ENCODE results near the gene CCDC33. TPM values are rescaled to one million over a fixed set of nuclear protein-coding genes. Genes with fewer than 3 reads are reported as not detected.

The CCDC33 gene
- total and polyA plus RNA-seq, 5 donors from 2014 or later: not detected

GRCh38 chr15:74283368-74283767 is 47.2 kb downstream of the CCDC33 start:
- Mint-ChIP-seq H3K9me3 (peaks cover 0 to 1% (median 0%) of the 10 kb centered on the region in 7 donors), H3K4me1 (no peaks in the 10 kb centered on the region), H3K27me3 (peaks cover 20% of the 10 kb centered on the region), H3K4me3 (no peak overlapping the region), H3K27ac (no peak overlapping the region), H3K36me3 (no peaks in the 10 kb centered on the region)
- Histone ChIP-seq H3K9me3 (ENCODE audit: control insufficient read depth in 2 of 2, low read length in 2 of 2) (no peaks in the 10 kb centered on the region), H3K27ac (ENCODE audit: insufficient read depth, low read length, poor library complexity, severe bottlenecking) (no peak overlapping the region), H3K27me3 (ENCODE audit: control insufficient read depth, insufficient read depth, low read length) (peaks cover 3% of the 10 kb centered on the region), H3K36me3 (ENCODE audit: control insufficient read depth, insufficient read depth, low read length) (no peaks in the 10 kb centered on the region), H3K4me3 (ENCODE audit: low read depth, low read length) (no peak overlapping the region), H3K4me1 (ENCODE audit: control insufficient read depth, insufficient read depth, low read length, poor library complexity, severe bottlenecking) (no peaks in the 10 kb centered on the region)
- ATAC-seq (ENCODE audit: low read depth in 2 of 2) (no peak), DNase-seq (no peak)

- no peaks in the 10 kb centered on the region for H3K36me3 Mint-ChIP-seq
Observed at GRCh38 chr15:74289671-74290070, 53.5 kb downstream of the CCDC33 start.

DNA sequence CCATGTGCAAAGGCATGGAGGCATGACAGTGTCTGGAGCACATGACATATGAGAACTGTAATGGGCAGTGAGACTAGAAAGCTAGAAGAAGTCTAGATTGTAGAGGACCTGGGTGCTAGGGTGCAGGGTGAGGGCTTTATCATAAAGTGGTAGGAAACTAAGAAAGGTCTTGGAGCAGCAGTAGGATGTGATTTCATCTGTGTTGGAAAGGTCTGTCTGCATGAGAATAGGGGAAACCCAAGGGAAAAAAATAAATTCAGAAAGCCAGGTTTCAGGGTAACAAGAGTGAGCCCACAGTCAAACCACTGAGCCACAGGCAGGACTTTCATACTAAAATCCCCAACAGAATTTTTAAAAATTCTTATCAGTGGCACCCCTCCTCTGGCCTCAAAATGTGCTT is 54.5 kb downstream of the CCDC33 start:
- Mint-ChIP-seq H3K4me3 (no peak overlapping the region), H3K36me3 (no peaks in the 10 kb centered on the region), H3K4me1 (peaks cover 0 to 6% (median 1%) of the 10 kb centered on the region in 4 donors), H3K9me3 (peaks cover 0 to 7% (median 0%) of the 10 kb centered on the region in 7 donors), H3K27me3 (peaks cover 12% of the 10 kb centered on the region), H3K27ac (no peak overlapping the region)
- no peak for DNase-seq
- Histone ChIP-seq H3K9me3 (ENCODE audit: control insufficient read depth in 2 of 2, low read length in 2 of 2) (peaks cover 0 to 5% of the 10 kb centered on the region in 2 experiments), H3K4me1 (ENCODE audit: control insufficient read depth, insufficient read depth, low read length, poor library complexity, severe bottlenecking) (no peaks in the 10 kb centered on the region), H3K27ac (ENCODE audit: insufficient read depth, low read length, poor library complexity, severe bottlenecking) (no peak overlapping the region), H3K27me3 (ENCODE audit: control insufficient read depth, insufficient read depth, low read length) (peaks cover 4% of the 10 kb centered on the region), H3K4me3 (ENCODE audit: low read depth, low read length) (no peak overlapping the region), H3K36me3 (ENCODE audit: control insufficient read depth, insufficient read depth, low read length) (no peaks in the 10 kb centered on the region)
- no peak for ATAC-seq (ENCODE audit: low read depth in 2 of 2)

More at GRCh38 chr15:74289671-74290070, 53.5 kb downstream of the CCDC33 start:
- H3K4me1 ChIP-seq (ENCODE audit: control insufficient read depth, insufficient read depth, low read length, poor library complexity, severe bottlenecking): no peaks in the 10 kb centered on the region
- H3K9me3 ChIP-seq (ENCODE audit: control insufficient read depth in 2 of 2, low read length in 2 of 2): peaks cover 0 to 5% of the 10 kb centered on the region in 2 experiments
- Mint-ChIP-seq H3K4me3 (no peak overlapping the region), H3K4me1 (peaks cover 0 to 6% (median 1%) of the 10 kb centered on the region in 4 donors), H3K9me3 (peaks cover 0 to 3% (median 0%) of the 10 kb centered on the region in 7 donors), H3K27me3 (peaks cover 12% of the 10 kb centered on the region), H3K27ac (no peak overlapping the region)
- H3K27ac ChIP-seq (ENCODE audit: insufficient read depth, low read length, poor library complexity, severe bottlenecking): no peak overlapping the region
- H3K27me3 ChIP-seq (ENCODE audit: control insufficient read depth, insufficient read depth, low read length): peaks cover 4% of the 10 kb centered on the region
- no peaks in the 10 kb centered on the region for H3K36me3 ChIP-seq (ENCODE audit: control insufficient read depth, insufficient read depth, low read length)
- no peak for ATAC-seq (ENCODE audit: low read depth in 2 of 2)
- H3K4me3 ChIP-seq (ENCODE audit: low read depth, low read length): no peak overlapping the region
- no peak for DNase-seq

DNA sequence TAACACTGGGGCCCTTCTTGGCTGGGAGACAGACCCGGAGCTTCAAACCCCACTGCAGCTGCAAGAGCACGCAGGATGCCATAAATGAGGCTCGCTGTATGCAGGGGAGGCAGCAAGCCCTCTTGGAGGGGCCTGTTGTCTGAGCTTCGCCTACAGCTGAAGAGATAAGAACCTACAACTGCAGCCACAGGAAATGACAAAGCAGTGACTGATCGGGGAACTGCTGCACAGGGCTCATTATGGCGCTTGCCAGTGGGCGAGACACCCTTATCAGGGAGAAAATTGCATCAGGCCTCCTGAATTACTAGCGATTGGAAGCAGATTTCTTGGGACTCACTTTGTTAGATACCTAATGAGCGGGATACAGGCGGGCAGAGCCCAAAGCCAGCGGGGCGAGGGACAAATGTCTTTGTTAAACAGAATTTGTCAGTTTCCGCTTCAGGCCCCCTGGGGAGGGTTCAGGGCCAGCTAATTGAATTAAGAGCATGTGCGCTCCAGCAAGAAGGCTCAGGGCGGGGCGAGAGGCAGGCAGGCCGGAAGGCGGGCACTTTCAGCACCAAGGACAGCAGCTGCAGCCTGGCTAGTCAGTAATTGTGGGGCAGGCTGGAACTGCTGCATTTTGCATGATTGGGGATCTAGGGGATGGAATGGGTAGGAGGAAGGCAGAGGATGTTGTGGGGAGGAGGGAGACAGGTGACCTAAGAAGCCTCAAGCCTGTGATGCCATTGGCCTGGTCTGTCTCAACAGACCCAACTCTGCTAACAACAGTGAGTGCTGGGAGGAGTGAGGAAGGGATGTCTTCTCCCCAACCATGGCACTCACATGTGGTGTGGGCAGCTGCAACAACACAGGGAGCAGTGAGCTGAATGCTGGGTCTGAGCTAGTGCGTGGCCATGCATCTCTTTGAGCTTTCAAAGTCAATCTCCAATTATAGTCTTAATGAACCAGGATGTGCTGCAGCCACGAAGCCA is 55.3 kb downstream of the CCDC33 start:
- H3K27ac Mint-ChIP-seq: no peak overlapping the region
- H3K27ac ChIP-seq (ENCODE audit: insufficient read depth, low read length, poor library complexity, severe bottlenecking): no peak overlapping the region
- peaks cover 0 to 6% (median 1%) of the 10 kb centered on the region in 4 donors for H3K4me1 Mint-ChIP-seq
- peaks cover 0 to 5% (median 0%) of the 10 kb centered on the region in 7 donors for H3K9me3 Mint-ChIP-seq
- H3K36me3 Mint-ChIP-seq: no peaks in the 10 kb centered on the region
- no peak overlapping the region for H3K4me3 ChIP-seq (ENCODE audit: low read depth, low read length)
- H3K27me3 ChIP-seq (ENCODE audit: control insufficient read depth, insufficient read depth, low read length): peaks cover 4% of the 10 kb centered on the region
- H3K4me3 Mint-ChIP-seq: peak overlapping the region in 1 of 4 donors; percentile 29
- H3K4me1 ChIP-seq (ENCODE audit: control insufficient read depth, insufficient read depth, low read length, poor library complexity, severe bottlenecking): no peaks in the 10 kb centered on the region
- H3K9me3 ChIP-seq (ENCODE audit: control insufficient read depth in 2 of 2, low read length in 2 of 2): peaks cover 0 to 5% of the 10 kb centered on the region in 2 experiments
- ATAC-seq (ENCODE audit: low read depth in 2 of 2) (peak in 1 of 2 donors; percentile 52), DNase-seq (peak; percentile 25 to 66 (median 58))
- H3K36me3 ChIP-seq (ENCODE audit: control insufficient read depth, insufficient read depth, low read length): no peaks in the 10 kb centered on the region
- peaks cover 5% of the 10 kb centered on the region for H3K27me3 Mint-ChIP-seq

- H3K27ac Mint-ChIP-seq: no peak overlapping the region
- H3K4me1 Mint-ChIP-seq: peaks cover 0 to 6% (median 1%) of the 10 kb centered on the region in 4 donors
- H3K9me3 Mint-ChIP-seq: peaks cover 0 to 5% (median 0%) of the 10 kb centered on the region in 7 donors
Observed at GRCh38 chr15:74293021-74293810, 57.1 kb downstream of the CCDC33 start.

DNA sequence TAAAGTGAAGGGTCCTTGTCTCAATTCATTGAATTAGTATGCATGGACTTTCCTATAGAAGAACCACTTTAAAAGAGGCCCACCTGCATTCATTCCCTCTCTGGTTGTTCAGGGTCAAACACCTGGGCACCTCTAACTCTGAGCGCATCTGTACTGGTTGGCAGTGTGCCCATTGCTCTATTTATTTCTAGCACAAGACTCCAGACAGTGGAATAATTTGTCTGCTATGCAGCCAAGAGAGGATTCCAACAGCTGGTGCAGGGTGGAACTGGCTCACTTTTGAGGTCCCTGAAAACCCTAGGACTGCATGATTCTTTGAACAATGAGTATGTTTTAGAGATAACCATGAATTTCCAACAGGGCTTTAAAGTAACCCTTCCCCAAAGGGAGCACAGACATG is 57.9 kb downstream of the CCDC33 start:
- Histone ChIP-seq H3K36me3 (ENCODE audit: control insufficient read depth, insufficient read depth, low read length) (no peaks in the 10 kb centered on the region), H3K27ac (ENCODE audit: insufficient read depth, low read length, poor library complexity, severe bottlenecking) (no peak overlapping the region), H3K4me3 (ENCODE audit: low read depth, low read length) (no peak overlapping the region), H3K27me3 (ENCODE audit: control insufficient read depth, insufficient read depth, low read length) (peaks cover 4% of the 10 kb centered on the region), H3K9me3 (ENCODE audit: control insufficient read depth in 2 of 2, low read length in 2 of 2) (peaks cover 0 to 5% of the 10 kb centered on the region in 2 experiments), H3K4me1 (ENCODE audit: control insufficient read depth, insufficient read depth, low read length, poor library complexity, severe bottlenecking) (no peaks in the 10 kb centered on the region)
- Mint-ChIP-seq H3K4me3 (no peak overlapping the region), H3K36me3 (no peaks in the 10 kb centered on the region), H3K27ac (no peak overlapping the region), H3K27me3 (no peaks in the 10 kb centered on the region), H3K4me1 (peaks cover 0 to 6% (median 1%) of the 10 kb centered on the region in 4 donors), H3K9me3 (peaks cover 0 to 5% (median 0%) of the 10 kb centered on the region in 7 donors)
- DNase-seq (no peak), ATAC-seq (ENCODE audit: low read depth in 2 of 2) (no peak)

More at GRCh38 chr15:74293021-74293810, 57.1 kb downstream of the CCDC33 start:
- no peaks in the 10 kb centered on the region for H3K4me1 ChIP-seq (ENCODE audit: control insufficient read depth, insufficient read depth, low read length, poor library complexity, severe bottlenecking)
- Mint-ChIP-seq H3K4me3 (no peak overlapping the region), H3K36me3 (no peaks in the 10 kb centered on the region), H3K27me3 (peaks cover 3% of the 10 kb centered on the region)
- no peaks in the 10 kb centered on the region for H3K36me3 ChIP-seq (ENCODE audit: control insufficient read depth, insufficient read depth, low read length)
- peaks cover 4% of the 10 kb centered on the region for H3K27me3 ChIP-seq (ENCODE audit: control insufficient read depth, insufficient read depth, low read length)
- no peak for ATAC-seq (ENCODE audit: low read depth in 2 of 2)
- H3K4me3 ChIP-seq (ENCODE audit: low read depth, low read length): no peak overlapping the region
- peaks cover 0 to 5% of the 10 kb centered on the region in 2 experiments for H3K9me3 ChIP-seq (ENCODE audit: control insufficient read depth in 2 of 2, low read length in 2 of 2)
- no peak for DNase-seq
- H3K27ac ChIP-seq (ENCODE audit: insufficient read depth, low read length, poor library complexity, severe bottlenecking): no peak overlapping the region

- no peak for DNase-seq
- Histone ChIP-seq H3K27ac (ENCODE audit: insufficient read depth, low read length, poor library complexity, severe bottlenecking) (no peak overlapping the region), H3K36me3 (ENCODE audit: control insufficient read depth, insufficient read depth, low read length) (no peaks in the 10 kb centered on the region), H3K9me3 (ENCODE audit: control insufficient read depth in 2 of 2, low read length in 2 of 2) (peaks cover 0 to 4% of the 10 kb centered on the region in 2 experiments), H3K4me3 (ENCODE audit: low read depth, low read length) (no peak overlapping the region), H3K27me3 (ENCODE audit: control insufficient read depth, insufficient read depth, low read length) (peaks cover 4% of the 10 kb centered on the region), H3K4me1 (ENCODE audit: control insufficient read depth, insufficient read depth, low read length, poor library complexity, severe bottlenecking) (no peaks in the 10 kb centered on the region)
- Mint-ChIP-seq H3K36me3 (no peaks in the 10 kb centered on the region), H3K9me3 (peaks cover 0 to 5% (median 0%) of the 10 kb centered on the region in 7 donors), H3K27me3 (peaks cover 2% of the 10 kb centered on the region), H3K4me3 (no peak overlapping the region), H3K4me1 (peaks cover 0 to 6% (median 0%) of the 10 kb centered on the region in 4 donors), H3K27ac (no peak overlapping the region)
- no peak for ATAC-seq (ENCODE audit: low read depth in 2 of 2)
Observed at GRCh38 chr15:74295800-74296199, 59.7 kb downstream of the CCDC33 start.
